ENCODE results near the gene OR10P1.
"Not testable (repeated sequence)": the region's sequence is repeated elsewhere in the genome, so short reads cannot be mapped to it uniquely, and the experiment has no call there.

Gene OR10P1, protein sequence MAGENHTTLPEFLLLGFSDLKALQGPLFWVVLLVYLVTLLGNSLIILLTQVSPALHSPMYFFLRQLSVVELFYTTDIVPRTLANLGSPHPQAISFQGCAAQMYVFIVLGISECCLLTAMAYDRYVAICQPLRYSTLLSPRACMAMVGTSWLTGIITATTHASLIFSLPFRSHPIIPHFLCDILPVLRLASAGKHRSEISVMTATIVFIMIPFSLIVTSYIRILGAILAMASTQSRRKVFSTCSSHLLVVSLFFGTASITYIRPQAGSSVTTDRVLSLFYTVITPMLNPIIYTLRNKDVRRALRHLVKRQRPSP

DNA sequence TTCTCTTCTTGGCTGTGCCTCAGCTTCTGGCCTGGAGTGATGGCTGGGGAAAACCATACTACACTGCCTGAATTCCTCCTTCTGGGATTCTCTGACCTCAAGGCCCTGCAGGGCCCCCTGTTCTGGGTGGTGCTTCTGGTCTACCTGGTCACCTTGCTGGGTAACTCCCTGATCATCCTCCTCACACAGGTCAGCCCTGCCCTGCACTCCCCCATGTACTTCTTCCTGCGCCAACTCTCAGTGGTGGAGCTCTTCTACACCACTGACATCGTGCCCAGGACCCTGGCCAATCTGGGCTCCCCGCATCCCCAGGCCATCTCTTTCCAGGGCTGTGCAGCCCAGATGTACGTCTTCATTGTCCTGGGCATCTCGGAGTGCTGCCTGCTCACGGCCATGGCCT lies at the start of gene OR10P1:
OR10P1 (plus strand) TSS at position 40 of the 400 bp plus-strand sequence; CDS start at position 40, 0 bp downstream.
- DNase-seq (ENCODE audit: low spot score), result no peak

- DNase-seq (ENCODE audit: low spot score), result not testable (repeated sequence)
These were observed 46.5 kb upstream of the OR10P1 start for GRCh38 chr12:55590152-55590551.

GRCh38 chr12:55607821-55608594 lies 28.7 kb upstream of the OR10P1 start:
- no peak for DNase-seq (ENCODE audit: low spot score)

DNA sequence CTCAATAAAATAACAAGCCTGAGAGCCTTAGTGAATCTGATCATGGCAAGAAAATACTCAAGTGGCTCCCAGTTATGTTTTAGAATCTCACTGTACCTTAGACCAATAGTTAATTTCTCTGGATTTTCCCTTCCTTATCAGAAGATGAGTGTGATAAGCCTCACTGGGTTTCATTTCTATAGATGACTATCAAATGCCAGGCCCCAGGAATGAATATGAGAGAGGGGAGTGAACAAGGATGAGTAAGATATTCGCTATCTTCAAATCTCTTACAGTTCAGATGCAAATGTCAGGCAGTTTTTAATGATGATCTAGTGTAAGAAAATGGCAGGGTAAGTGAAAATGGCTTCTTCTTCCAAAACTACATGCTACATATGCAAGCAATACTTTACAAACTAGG lies 26.1 kb upstream of the OR10P1 start:
- no peak for DNase-seq (ENCODE audit: low spot score)

DNA sequence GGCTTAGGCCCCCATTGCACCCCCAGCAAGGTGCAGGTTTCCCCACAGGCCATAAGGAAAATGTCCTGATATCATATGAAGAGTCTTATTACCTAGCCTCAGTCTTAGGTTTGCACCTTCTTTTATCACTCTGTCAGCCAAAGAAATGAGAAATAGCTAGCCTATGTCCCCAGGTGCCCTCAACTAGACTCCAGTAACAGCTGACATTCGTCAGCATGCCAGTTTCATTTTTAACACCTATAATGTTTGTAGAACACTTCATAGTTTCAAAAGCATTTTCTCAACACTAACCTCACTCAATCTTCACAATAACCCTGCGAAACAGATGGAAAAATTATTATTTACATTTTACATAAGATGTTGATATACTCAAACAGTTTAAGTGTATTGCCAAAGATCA lies 24.0 kb upstream of the OR10P1 start:
- DNase-seq (ENCODE audit: low spot score), result no peak

DNA sequence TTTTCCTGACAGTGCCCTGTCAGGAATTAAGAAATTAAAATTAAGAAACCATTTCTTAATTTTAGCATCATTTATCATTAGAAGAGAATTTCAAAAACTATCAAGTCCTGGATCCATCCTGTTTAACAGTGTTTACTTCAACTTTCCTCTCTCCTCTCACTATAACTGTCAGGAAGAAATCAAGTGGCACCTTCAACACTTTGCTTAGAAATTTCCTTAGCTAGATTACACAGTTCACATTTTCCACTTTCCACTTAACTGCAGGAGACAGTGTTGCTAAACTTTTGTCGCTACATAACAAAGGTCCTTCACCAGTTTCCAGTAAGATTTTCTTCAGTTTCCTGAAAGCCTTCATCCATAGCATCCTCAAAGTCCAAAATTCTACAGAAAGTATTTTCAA lies 21.9 kb upstream of the OR10P1 start:
- no peak for DNase-seq (ENCODE audit: low spot score)

GRCh38 chr12:55619354-55620138 lies 17.1 kb upstream of the OR10P1 start:
- DNase-seq (ENCODE audit: low spot score), result peak; percentile 70

DNA sequence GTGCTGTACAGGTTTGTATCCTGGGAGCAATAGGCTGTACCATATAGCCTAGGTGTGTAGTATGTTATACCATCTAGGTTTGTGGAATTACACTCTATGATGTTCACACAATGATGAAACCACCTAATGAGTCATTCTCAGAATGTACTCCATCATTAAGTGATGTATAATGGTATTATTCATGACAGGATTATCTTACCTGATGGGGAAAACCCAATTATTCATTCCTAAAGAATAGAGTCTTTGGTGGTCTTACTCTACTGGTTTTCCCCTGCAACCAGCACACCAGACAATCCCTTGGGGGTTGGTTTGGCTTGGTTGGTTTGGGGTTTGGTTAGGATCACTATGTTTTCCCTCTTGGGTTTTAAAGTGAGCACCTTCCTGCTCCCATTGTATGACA lies 12.6 kb upstream of the OR10P1 start:
- DNase-seq (ENCODE audit: low spot score), result no peak

DNA sequence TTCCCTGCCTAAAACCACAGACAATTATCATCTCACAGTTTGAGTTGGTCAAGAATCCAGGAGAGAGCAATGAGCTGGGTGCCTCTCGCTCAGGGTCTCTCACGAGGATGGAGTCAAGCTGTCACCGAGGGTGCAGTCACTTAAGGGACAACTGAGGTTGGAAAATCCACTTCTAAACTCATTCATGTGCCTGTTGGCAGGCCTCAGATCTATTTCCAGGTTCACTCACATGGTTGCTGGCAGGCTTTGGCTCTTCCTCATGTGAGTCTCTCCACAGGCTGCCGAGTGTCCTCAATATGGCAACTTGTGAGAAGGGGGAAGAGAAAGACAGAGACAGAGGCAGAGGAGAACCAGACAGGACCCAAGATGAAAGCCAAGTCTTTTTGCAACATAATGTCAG lies 10.5 kb upstream of the OR10P1 start:
- DNase-seq (ENCODE audit: low spot score), result no peak

- no peak for DNase-seq (ENCODE audit: low spot score)
These were observed 7.4 kb upstream of the OR10P1 start for GRCh38 chr12:55629058-55629841.

DNA sequence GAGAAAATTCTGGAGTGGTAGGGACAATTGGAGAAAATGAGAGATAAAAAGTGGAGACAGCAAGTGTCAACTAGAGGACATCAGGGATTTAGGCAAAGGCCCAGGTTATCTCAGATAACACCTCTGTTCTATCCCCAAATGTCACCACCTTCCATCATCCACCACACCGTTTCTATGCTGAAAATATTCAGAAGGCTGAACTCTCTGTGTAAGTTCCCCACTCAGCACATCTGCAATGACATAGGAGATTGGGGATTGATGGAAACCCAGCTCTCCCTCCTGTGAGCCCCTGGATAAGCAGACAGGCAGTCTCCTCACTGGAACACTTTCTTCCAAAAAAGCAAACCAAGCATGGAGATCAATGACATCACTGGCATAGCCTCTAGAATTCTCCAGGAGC lies 5.6 kb upstream of the OR10P1 start:
- no peak for DNase-seq (ENCODE audit: low spot score)

GRCh38 chr12:55631733-55632132 lies 5.0 kb upstream of the OR10P1 start:
- no peak for DNase-seq (ENCODE audit: low spot score)

GRCh38 chr12:55633151-55633550 lies 3.5 kb upstream of the OR10P1 start:
- DNase-seq (ENCODE audit: low spot score), result no peak

GRCh38 chr12:55636116-55636655 lies 506 bp upstream of the OR10P1 start:
- no peak for DNase-seq (ENCODE audit: low spot score)

GRCh38 chr12:55637467-55637866 lies 775 bp downstream of the OR10P1 start:
- DNase-seq (ENCODE audit: low spot score), result no peak

- DNase-seq (ENCODE audit: low spot score), result no peak
These were observed 4.9 kb downstream of the OR10P1 start for GRCh38 chr12:55641595-55641994.

- DNase-seq (ENCODE audit: low spot score), result no peak
These were observed 5.6 kb downstream of the OR10P1 start for GRCh38 chr12:55642267-55642666.

GRCh38 chr12:55642669-55643068 lies 6.0 kb downstream of the OR10P1 start:
- no peak for DNase-seq (ENCODE audit: low spot score)

- DNase-seq (ENCODE audit: low spot score), result no peak
These were observed 7.9 kb downstream of the OR10P1 start for GRCh38 chr12:55644591-55644990.

- DNase-seq (ENCODE audit: low spot score), result no peak
These were observed 10.3 kb downstream of the OR10P1 start for GRCh38 chr12:55647027-55647426.

- not testable (repeated sequence) for DNase-seq (ENCODE audit: low spot score)
These were observed 14.1 kb downstream of the OR10P1 start for GRCh38 chr12:55650620-55651298.
